SK-N-MC (cell line): ENCODE results near the gene LRFN5.

ENCODE experiments used
- DNase-seq: peaks from one replicate; pipeline ENCODE4 v3.0.0-alpha.2; 2011; ENCODE audit warnings: low read depth, low spot score
- H3K27ac ChIP-seq: fragments of 200-600 bp; sonication (generic); 2 replicates; pipeline ENCODE4 v1.5.1; 2016; ENCODE audit warnings: mixed run types
- H3K36me3 ChIP-seq: fragments of 200-600 bp; sonication (generic); 2 replicates; pipeline ENCODE4 v1.6.1; 2017; ENCODE audit warnings: antibody characterized with exemption, low read length, mixed read lengths; ENCODE audit not compliant: insufficient read depth
- H3K4me3 ChIP-seq: fragments of 200-600 bp; sonication (generic); 2 replicates; pipeline ENCODE4 v1.5.1; 2016
- H3K9ac ChIP-seq: fragments of 200-600 bp; sonication (generic); 2 replicates; pipeline ENCODE4 v1.8.0; 2017; ENCODE audit warnings: mixed run types, mixed read lengths; ENCODE audit not compliant: insufficient read length
- H3K9me3 ChIP-seq: fragments of 200-600 bp; sonication (generic); 2 replicates; pipeline ENCODE4 v1.6.1; 2017; ENCODE audit warnings: low read depth, mild to moderate bottlenecking, antibody characterized with exemption, low read length, moderate library complexity, mixed read lengths
- EZH2 ChIP-seq: fragments of 200-600 bp; sonication (generic); IDR thresholded peaks from one replicate; pipeline ENCODE4 v1.6.1; 2017; ENCODE audit warnings: antibody characterized with exemption
- FOXP2 ChIP-seq: optimal IDR thresholded peaks from 2 replicates; pipeline ENCODE3; 2011; ENCODE audit warnings: mild to moderate bottlenecking, moderate library complexity; ENCODE audit not compliant: insufficient read depth; ENCODE audit errors: extremely low read length, control extremely low read depth
- POLR2AphosphoS5 ChIP-seq: IDR thresholded peaks from 2 replicates; pipeline ENCODE4 v1.6.1; 2012; ENCODE audit warnings: mild to moderate bottlenecking, low read depth, low read length, borderline replicate concordance

LRFN5 gene

DNA sequence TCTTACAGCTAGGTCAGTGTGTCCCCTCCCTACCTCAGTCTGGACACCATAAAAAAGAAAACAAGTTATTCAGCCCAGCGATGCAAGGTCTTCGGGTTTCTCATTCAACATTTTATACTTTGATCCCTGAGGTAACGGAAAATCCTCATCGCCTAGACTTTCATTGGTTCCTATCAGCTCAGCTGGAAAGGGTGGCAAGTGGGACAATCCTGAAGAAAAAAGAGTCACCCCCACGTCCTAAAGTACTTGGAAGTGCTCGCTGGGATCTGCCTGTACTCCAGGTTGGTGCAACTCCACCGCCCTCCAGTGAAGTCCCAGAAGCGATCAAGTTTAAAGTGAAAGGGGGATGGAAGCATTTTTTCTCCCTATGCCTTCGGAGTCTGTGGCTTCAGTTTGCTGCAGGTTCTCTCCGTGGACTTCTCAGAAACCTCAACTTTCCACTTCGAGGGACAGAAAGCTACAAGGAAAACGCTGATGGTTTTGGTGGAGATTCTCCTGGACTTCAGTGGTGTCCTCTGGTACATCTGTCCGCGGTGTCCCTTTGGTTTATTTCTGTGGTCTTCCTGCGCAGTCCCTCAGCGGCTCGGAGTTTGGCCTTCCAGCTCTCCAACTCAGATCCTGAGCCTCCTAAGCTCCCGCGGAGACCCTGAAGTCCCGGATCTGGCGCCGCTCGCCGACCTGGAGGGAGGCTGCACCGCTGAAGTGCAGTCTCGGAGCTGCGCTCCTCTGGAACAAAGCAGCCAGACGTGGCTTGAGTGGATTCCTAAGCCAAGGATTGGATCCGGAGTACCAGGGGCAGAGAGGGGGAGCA is 1.8 kb upstream of the LRFN5 start:
- peak; percentile 37; the same call in 1 of the 2 replicates for TF ChIP-seq POLR2AphosphoS5
- no peak for TF ChIP-seq EZH2
- no peak for TF ChIP-seq FOXP2
- peak overlapping the region; percentile 92 for H3K4me3 ChIP-seq
- no peak for DNase-seq

DNA sequence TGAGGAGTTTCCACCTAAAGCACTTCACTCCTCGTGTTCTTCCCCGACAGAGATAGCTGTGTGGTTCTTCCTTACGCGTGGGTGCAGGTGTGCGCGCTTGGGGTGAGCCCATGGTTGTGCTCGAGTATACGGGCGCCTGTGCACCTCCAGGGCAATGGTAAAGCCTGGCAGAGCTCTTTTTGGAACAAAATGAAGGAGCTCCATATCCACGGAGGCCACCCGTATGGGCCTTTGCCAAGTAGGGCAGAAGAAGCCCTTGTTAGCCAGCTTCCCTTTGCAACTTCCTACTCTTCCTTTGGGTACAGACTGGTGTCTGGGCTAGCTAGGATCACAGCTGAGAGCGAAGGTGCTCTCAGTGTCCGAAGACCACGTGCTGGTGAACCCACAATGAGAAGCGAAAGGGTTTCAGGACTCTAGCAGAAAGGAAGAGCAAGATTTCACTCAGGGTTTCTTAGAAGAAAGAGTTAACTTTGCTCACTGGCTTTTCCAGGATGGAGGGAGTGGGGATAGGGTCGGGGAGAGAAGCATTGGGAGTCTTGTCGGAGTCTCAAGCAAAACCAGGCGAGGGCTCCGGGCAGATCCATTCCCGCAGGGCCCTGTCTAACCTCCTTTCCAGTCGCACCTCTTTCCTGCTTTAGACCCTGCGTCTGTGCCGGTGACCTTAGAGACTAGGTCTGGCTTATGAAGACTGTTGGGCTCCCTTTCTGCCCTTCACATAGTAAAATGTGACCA is 960 bp upstream of the LRFN5 start:
- H3K9me3 ChIP-seq: no peaks in the 10 kb centered on the region
- H3K27ac ChIP-seq: peak overlapping the region; percentile 79
- TF ChIP-seq FOXP2: no peak
- no peak for TF ChIP-seq POLR2AphosphoS5
- TF ChIP-seq EZH2: no peak
- no peaks in the 10 kb centered on the region for H3K36me3 ChIP-seq
- no peak for DNase-seq
- peak overlapping the region; percentile 73 for H3K9ac ChIP-seq
- H3K4me3 ChIP-seq: peak overlapping the region; percentile 92

More for the DNA sequence above, 1.8 kb upstream of the LRFN5 start:
- H3K36me3 ChIP-seq: no peaks in the 10 kb centered on the region
- peak overlapping the region; percentile 79 for H3K27ac ChIP-seq
- H3K9ac ChIP-seq: peak overlapping the region; percentile 73
- no peaks in the 10 kb centered on the region for H3K9me3 ChIP-seq

DNA sequence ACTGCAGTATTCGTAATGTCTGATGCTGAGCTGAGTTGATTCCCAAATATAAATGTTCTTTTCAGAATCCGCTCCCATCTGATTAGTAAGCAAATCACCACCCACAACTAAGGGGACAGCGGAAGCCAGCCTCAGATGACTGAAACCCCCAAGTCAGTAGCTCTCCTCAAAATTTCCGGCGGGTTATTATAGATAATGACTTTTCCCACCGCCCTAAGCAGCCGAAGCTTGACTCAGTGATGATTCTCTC is 469 bp upstream of the LRFN5 start:
- TF ChIP-seq FOXP2 (no peak), POLR2AphosphoS5 (no peak), EZH2 (no peak)
- Histone ChIP-seq H3K9ac (peak overlapping the region; percentile 73), H3K27ac (peak overlapping the region; percentile 79), H3K9me3 (no peaks in the 10 kb centered on the region), H3K4me3 (peak overlapping the region; percentile 92), H3K36me3 (no peaks in the 10 kb centered on the region)
- no peak for DNase-seq

DNA sequence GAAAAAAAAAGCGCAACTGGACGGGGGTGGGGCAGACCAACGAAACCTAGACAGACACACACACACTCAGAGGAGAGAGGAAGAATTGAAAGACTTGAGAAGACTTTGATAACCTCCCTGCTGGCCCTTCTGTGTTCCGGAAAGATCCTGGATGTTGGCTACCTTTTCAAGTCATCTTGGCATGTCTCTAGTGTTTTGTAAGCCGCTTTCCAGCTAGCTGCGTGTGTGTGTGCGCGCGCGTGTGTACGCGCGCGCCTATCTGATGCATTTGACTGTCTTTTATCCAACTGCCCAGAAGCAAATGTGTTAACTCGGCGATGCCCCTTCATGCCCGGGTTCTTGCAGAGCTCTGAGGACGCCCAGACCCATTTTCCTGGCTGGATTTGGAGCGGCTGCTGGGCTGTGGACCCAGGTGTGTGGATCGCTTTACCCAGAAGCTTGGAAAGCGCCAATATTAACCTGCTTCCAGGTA is 664 bp downstream of the LRFN5 start:
- TF ChIP-seq FOXP2 (no peak), POLR2AphosphoS5 (no peak), EZH2 (no peak)
- H3K9ac ChIP-seq: peak overlapping the region; percentile 73
- no peak overlapping the region for H3K27ac ChIP-seq
- peak overlapping the region; percentile 92 for H3K4me3 ChIP-seq
- no peak for DNase-seq
- no peaks in the 10 kb centered on the region for H3K36me3 ChIP-seq
- no peaks in the 10 kb centered on the region for H3K9me3 ChIP-seq

DNA sequence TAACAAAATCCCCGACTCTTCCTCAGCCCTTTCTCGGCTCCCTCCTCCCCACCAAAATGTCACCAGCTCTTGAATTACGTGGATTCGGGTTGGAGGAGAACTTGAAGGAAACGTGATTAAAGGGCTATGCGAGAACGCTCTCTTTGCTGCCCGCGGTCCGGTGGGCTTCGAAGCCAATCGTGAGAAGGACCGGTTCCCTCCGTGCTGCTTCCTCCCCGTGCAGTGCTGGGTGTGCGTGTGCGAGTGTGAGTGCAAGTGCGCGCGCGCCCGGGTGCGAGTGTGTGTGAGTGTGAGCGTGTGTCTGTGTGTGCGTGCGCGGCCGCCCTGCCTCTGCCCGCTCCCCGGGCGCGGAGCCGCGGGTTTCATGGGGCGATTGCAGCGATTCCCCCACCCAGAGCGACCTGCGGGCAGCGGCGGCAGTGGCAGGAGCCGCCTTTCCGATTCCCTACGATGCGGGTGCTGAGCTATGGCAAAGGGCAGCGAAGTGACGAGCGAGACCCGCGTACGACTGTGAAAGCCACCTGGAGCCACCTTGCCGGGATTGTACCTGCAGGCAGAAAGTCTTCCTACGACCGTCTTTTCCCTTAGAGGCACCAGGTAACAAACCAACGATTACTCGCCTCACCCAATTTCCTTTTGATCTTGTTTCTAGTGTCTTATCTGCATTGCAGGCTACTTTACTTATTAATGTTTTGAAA is 1.4 kb downstream of the LRFN5 start:
- no peak overlapping the region; the same call in 1 of the 2 replicates for H3K27ac ChIP-seq
- H3K36me3 ChIP-seq: no peaks in the 10 kb centered on the region
- no peak for DNase-seq
- H3K4me3 ChIP-seq: peak overlapping the region; percentile 92
- no peaks in the 10 kb centered on the region for H3K9me3 ChIP-seq
- no peak for TF ChIP-seq FOXP2
- no peak; the same call in 1 of the 2 replicates for TF ChIP-seq POLR2AphosphoS5
- TF ChIP-seq EZH2: no peak
- H3K9ac ChIP-seq: peak overlapping the region; percentile 73

DNA sequence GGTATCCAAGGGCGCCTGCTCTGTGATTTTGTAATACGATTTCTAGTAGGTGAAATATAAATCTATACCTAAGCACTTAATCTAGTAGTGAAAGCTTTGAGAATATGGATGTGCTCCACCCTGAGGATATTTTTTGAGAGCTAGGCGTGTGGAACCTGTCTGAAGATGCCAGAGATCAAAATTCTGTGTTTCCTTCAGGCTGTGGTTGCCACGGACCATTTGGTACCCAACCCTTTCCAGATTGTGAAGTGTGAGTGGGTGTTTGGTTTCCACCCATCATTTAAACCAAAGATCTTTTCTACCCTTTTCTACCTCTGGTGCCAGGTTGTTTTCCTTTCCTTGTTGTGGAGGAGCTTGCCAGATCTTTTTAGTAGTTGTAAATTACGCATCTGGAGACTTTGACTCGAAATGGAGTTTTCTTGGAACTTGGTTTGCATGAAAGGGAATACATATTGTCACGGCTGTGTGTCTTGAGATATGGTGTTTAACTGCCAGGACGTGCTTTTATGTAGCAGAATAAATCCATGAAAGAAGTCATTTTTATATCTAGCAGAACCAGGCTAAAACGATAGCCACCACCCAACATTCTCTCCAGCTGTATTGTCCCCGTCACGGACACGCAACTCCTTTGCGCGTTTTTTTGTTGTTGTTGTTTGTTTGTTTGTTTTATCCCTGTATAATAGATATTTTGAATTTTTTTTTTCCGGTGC is 2.2 kb downstream of the LRFN5 start:
- TF ChIP-seq FOXP2 (no peak), EZH2 (no peak), POLR2AphosphoS5 (no peak)
- Histone ChIP-seq H3K9ac (peak overlapping the region; percentile 73), H3K27ac (peak overlapping the region; percentile 51; the same call in 1 of the 2 replicates), H3K4me3 (peak overlapping the region; percentile 92), H3K36me3 (no peaks in the 10 kb centered on the region), H3K9me3 (no peaks in the 10 kb centered on the region)
- no peak for DNase-seq

DNA sequence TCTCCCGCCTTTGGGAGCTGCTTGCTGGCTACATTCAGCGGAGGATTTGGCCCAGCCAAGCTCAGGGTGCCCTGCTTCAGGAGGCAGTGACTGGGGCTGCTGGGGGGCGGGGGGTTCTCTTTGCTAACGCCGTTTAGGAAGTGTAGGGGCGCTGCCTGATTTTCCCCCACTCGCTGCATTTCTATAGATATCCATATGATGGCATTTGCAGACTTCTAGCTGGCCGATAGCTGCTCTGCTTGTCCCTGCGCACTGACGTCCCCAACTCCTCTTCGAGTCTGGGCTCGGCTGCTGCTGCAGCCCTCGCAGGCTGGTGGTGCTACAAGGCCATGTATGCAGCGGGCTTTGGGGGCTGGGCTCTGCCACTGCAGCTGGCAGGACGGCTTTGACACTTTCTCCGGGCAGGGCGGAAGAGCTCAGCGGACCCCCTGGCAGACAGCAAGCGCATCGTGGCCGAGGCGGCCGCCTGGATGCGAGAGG is 3.1 kb downstream of the LRFN5 start:
- no peak for DNase-seq
- peak overlapping the region; percentile 73 for H3K9ac ChIP-seq
- TF ChIP-seq FOXP2 (no peak), POLR2AphosphoS5 (0 out of 2 replicates have a peak, but pooled peaks have one; percentile 18)
- peak overlapping the region; percentile 92 for H3K4me3 ChIP-seq
- H3K27ac ChIP-seq: peak overlapping the region; percentile 51; the same call in 1 of the 2 replicates
- H3K9me3 ChIP-seq: no peaks in the 10 kb centered on the region
- no peaks in the 10 kb centered on the region for H3K36me3 ChIP-seq

DNA sequence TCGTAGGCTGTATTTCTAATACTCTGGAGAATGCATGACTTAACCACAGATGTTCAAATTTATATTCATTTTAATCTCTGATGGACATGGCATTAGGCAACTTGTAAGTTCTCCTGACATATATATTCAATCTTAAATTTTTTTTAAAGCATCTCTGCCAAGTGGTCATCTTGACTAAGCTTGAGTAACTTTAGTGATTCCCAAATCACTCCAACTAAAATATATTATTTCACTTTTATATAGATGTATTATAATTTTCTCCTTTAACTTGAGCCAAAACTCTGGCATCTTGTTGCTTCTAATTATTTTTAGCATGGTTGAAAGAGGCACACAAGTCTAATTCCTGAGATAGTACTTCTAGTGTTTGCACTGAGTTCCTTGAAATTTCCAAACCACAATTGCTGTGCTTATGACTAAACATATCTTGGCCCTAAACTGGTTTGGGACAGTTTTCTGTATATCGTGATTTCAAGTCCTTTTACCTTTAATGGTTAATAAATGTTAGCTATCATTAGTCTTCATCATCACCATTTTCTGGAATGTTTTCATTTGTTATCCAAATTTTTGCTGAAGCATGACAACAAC is 8.4 kb downstream of the LRFN5 start:
- Histone ChIP-seq H3K4me3 (no peak overlapping the region), H3K27ac (no peak overlapping the region), H3K9me3 (no peaks in the 10 kb centered on the region), H3K36me3 (no peaks in the 10 kb centered on the region), H3K9ac (no peak overlapping the region)
- no peak for DNase-seq
- no peak for TF ChIP-seq FOXP2
- no peak for TF ChIP-seq POLR2AphosphoS5
- TF ChIP-seq EZH2: no peak
